Measurements from ENCODE around the gene RGS9. TPM values are rescaled to one million over a fixed set of nuclear protein-coding genes. Genes with fewer than 3 reads are reported as not detected.

The RGS9 gene
- total and polyA plus RNA-seq, 10 of the 15 experiments (the other 5 are each of a cell fraction or from before 2014, with no cell fraction given) = 1.1 to 10.6 (median 5.6) TPM

DNA sequence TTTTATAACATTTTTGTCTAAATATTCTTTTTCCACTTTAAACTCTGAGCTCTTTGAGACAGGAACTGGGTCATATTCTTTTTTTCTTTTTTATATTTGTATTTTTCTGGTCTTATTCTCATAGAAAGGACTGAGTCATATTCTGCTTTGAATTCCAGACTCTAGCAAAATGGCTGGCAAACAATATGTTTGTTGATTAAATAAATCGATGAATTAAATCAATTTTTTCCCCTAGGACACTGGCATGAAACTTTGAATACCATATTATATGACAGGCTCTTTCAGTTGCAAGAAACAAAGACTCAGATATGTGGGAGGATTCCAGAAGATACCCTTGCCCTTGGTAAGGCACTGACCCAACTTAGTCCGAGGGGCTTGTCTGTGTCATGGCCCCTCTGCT, 3.1 kb upstream of the RGS9 start (continued):
- no peak for TF ChIP-seq KAT2A (conservative IDR thresholded peaks at IDR 0.05; ENCODE audit: control insufficient read depth, low read depth, low read length)

GRCh38 chr17:65139101-65139764, 2.1 kb downstream of the RGS9 start:
- intact Hi-C loops (cut with micrococcal nuclease; ENCODE audit: unreplicated experiment) = no loop called here
- no peak for ATAC-seq
- H4K20me1 ChIP-seq (ENCODE audit: control insufficient read depth, insufficient read depth) = no peaks in the 10 kb centered on the region
- no peak for FAIRE-seq
- in situ Hi-C loops (cut with MboI) = no loop called here
- peaks cover 12% of the 10 kb centered on the region for H3K4me1 ChIP-seq (ENCODE audit: control insufficient read depth, insufficient read depth, low read length)
- CTCF ChIA-PET = interaction anchor here (0.7 to 2.0 kb wide), 7 partner anchors 16 to 220 kb away, joined by 3 to 9 read pairs (median 4); no protein-coding TSS in a partner anchor
- no peak overlapping the region for H2AFZ ChIP-seq (ENCODE audit: control insufficient read depth, low read depth, low read length)
- no peaks in the 10 kb centered on the region for H3K27me3 ChIP-seq (replicated peaks in 1 of 2; ENCODE audit: control insufficient read depth in 2 of 2, insufficient read depth in 2 of 2, low read length in 1 of 2)
- RAD21 ChIA-PET (ENCODE audit: unreplicated experiment) = interaction anchor here (1.0 to 1.4 kb wide), 2 partner anchors 32 to 59 kb away, joined by 3 to 5 read pairs; no protein-coding TSS in a partner anchor
- POLR2A ChIA-PET = no interaction called here
- no peak overlapping the region for H3K4me2 ChIP-seq (ENCODE audit: control insufficient read depth, insufficient read depth)
- H3K9me3 ChIP-seq (replicated peaks; ENCODE audit: control insufficient read depth, insufficient read depth, low read length) = no peaks in the 10 kb centered on the region
- WGBS (ENCODE audit: insufficient coverage, insufficient replicate concordance, low lambda C conversion rate, missing lambda C conversion rate) = 25% methylated on average over 6 of the region's 7 CpGs
- H3K9ac ChIP-seq (ENCODE audit: control insufficient read depth, insufficient read depth, low read length) = no peak overlapping the region
- no peak for DNase-seq (ENCODE audit: low read depth, low spot score)
- no peaks in the 10 kb centered on the region; the same call in none of the 2 replicates for H3K79me2 ChIP-seq (ENCODE audit: control insufficient read depth, insufficient read depth, low read length)
- H3K4me3 ChIP-seq = peak overlapping the region; percentile 50; the same call in 1 of the 2 replicates
- no peaks in the 10 kb centered on the region for H3K36me3 ChIP-seq (ENCODE audit: control insufficient read depth in 2 of 2, insufficient read depth in 2 of 2, low read length in 1 of 2)
- SMC1A ChIA-PET (ENCODE audit: uncharacterized antibody, unreplicated experiment) = interaction anchor here (1.1 to 2.1 kb wide), 4 partner anchors 16 to 47 kb away, joined by 3 to 10 read pairs (median 4); no protein-coding TSS in a partner anchor
- BruUV-seq (replicated peaks) = no TSS peak
- no peak overlapping the region for H3K27ac ChIP-seq (ENCODE audit: control insufficient read depth, insufficient read depth)
- TF ChIP-seq FOXK2 (IDR thresholded peaks at IDR 0.05) (no peak), NR2F1 (conservative IDR thresholded peaks at IDR 0.05) (no peak), TCF3 (IDR thresholded peaks at IDR 0.05; ENCODE audit: borderline replicate concordance, insufficient read depth, low read depth, low read length) (no peak), SREBF2 (IDR thresholded peaks at IDR 0.05; ENCODE audit: low read length) (no peak), TARDBP (IDR thresholded peaks at IDR 0.05; ENCODE audit: borderline replicate concordance) (no peak), MEF2A (IDR thresholded peaks at IDR 0.05; ENCODE audit: insufficient read depth, low read depth, low read length) (no peak), YBX1 (IDR thresholded peaks at IDR 0.05) (no peak)
- TF ChIP-seq, protein P1, sequence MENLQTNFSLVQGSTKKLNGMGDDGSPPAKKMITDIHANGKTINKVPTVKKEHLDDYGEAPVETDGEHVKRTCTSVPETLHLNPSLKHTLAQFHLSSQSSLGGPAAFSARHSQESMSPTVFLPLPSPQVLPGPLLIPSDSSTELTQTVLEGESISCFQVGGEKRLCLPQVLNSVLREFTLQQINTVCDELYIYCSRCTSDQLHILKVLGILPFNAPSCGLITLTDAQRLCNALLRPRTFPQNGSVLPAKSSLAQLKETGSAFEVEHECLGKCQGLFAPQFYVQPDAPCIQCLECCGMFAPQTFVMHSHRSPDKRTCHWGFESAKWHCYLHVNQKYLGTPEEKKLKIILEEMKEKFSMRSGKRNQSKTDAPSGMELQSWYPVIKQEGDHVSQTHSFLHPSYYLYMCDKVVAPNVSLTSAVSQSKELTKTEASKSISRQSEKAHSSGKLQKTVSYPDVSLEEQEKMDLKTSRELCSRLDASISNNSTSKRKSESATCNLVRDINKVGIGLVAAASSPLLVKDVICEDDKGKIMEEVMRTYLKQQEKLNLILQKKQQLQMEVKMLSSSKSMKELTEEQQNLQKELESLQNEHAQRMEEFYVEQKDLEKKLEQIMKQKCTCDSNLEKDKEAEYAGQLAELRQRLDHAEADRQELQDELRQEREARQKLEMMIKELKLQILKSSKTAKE (IDR thresholded peaks at IDR 0.05; ENCODE audit: low read depth, poor library complexity, severe bottlenecking) = no peak
- TF ChIP-seq, protein P2, sequence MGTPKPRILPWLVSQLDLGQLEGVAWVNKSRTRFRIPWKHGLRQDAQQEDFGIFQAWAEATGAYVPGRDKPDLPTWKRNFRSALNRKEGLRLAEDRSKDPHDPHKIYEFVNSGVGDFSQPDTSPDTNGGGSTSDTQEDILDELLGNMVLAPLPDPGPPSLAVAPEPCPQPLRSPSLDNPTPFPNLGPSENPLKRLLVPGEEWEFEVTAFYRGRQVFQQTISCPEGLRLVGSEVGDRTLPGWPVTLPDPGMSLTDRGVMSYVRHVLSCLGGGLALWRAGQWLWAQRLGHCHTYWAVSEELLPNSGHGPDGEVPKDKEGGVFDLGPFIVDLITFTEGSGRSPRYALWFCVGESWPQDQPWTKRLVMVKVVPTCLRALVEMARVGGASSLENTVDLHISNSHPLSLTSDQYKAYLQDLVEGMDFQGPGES (IDR thresholded peaks at IDR 0.05) = no peak

All from GM12878 (cell line).